Nephron progenitor cell (in vitro differentiated cells): Measurements from ENCODE around the gene AJAP1.
A peak's percentile ranks its signal among the peaks of the same experiment; 100 is the strongest.

ENCODE experiments used
- DNase-seq: peaks from one replicate; pipeline ENCODE4 v3.0.0; 2021
- H3K27ac Mint-ChIP-seq: 2 replicates; pipeline ENCODE4 v1.8.0; 2021; ENCODE audit warnings: mild to moderate bottlenecking, moderate library complexity, mixed read lengths
- H3K27me3 Mint-ChIP-seq: 2 replicates; pipeline ENCODE4 v1.8.0; 2021; ENCODE audit warnings: mild to moderate bottlenecking, low read depth, mixed read lengths; ENCODE audit not compliant: poor library complexity
- H3K36me3 Mint-ChIP-seq: 2 replicates; pipeline ENCODE4 v1.8.0; 2021; ENCODE audit warnings: low read depth, mixed read lengths
- H3K4me1 Mint-ChIP-seq: 2 replicates; pipeline ENCODE4 v1.8.0; 2021; ENCODE audit warnings: mixed read lengths
- H3K4me3 Mint-ChIP-seq: 2 replicates; pipeline ENCODE4 v1.8.0; 2021; ENCODE audit warnings: mild to moderate bottlenecking, moderate library complexity, mixed read lengths
- H3K9me3 Mint-ChIP-seq: 2 replicates; pipeline ENCODE4 v1.8.0; 2021; ENCODE audit warnings: mild to moderate bottlenecking, moderate library complexity, mixed read lengths
- TF ChIP-seq, protein P1 (sequence below): fragments of 200-600 bp; sonication (generic); IDR thresholded peaks from 2 replicates; pipeline ENCODE4 v1.5.0; 2021; ENCODE audit warnings: antibody characterized with exemption

The AJAP1 gene

DNA sequence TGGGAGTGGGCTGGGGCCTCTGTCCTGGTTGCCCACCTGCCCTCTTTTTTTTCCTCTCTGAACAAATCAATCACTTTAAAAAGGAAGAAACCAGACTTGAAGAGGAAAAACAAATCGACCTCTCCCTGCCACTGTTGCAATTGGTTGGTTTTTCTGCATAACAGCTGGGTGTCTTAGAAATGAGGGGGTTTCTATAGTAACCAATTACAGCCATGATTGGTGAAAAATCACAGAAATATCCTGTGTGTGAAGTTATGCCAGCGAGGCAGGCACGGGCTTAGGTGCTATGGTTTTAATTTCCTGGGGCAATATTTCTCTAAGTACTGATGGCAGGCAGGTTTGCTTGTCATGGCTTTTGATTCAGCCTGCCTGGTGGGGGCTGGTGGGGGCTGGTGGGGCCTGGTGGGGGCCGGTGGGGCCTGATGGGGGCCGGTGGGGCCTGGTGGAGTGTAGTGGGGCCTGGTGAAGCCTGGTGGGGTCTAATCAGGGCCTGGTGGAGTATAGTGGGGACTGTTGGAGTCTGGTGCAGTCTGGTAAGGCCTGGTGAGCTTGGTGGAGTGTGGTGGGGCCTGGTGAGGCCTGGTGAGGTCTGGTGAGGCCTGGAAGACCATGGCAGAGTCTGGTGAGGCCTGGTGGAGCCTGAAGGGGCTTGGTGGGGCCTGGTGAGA, 54.6 kb downstream of the AJAP1 start:
- peaks cover 18% of the 10 kb centered on the region for H3K27me3 Mint-ChIP-seq

DNA sequence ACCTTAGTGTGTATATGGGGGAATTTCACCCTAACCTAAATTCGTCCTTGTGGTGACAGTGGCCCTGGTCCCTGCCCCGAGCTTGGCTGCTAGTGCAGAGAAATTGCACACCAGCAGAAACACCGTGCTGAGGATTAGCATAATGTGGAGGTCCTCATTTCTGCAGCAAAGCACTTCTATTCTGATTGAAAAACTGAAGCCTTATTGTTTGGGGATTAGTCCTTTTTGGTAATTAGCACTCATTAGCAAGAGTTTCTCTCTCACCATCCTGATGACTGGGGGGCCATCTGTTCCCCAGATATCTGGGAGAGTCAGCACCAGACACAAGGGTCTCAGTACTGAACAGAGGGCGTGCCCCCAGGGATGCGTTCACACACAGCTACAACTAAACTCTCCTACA, 55.2 kb downstream of the AJAP1 start:
- no peaks in the 10 kb centered on the region for H3K36me3 Mint-ChIP-seq
- H3K4me1 Mint-ChIP-seq: peaks cover 52% of the 10 kb centered on the region
- TF ChIP-seq, protein P1, sequence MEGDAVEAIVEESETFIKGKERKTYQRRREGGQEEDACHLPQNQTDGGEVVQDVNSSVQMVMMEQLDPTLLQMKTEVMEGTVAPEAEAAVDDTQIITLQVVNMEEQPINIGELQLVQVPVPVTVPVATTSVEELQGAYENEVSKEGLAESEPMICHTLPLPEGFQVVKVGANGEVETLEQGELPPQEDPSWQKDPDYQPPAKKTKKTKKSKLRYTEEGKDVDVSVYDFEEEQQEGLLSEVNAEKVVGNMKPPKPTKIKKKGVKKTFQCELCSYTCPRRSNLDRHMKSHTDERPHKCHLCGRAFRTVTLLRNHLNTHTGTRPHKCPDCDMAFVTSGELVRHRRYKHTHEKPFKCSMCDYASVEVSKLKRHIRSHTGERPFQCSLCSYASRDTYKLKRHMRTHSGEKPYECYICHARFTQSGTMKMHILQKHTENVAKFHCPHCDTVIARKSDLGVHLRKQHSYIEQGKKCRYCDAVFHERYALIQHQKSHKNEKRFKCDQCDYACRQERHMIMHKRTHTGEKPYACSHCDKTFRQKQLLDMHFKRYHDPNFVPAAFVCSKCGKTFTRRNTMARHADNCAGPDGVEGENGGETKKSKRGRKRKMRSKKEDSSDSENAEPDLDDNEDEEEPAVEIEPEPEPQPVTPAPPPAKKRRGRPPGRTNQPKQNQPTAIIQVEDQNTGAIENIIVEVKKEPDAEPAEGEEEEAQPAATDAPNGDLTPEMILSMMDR: no peak
- no peak overlapping the region for H3K27ac Mint-ChIP-seq
- peaks cover 24% of the 10 kb centered on the region for H3K27me3 Mint-ChIP-seq
- H3K9me3 Mint-ChIP-seq: peaks cover 5% of the 10 kb centered on the region
- no peak for DNase-seq
- peak overlapping the region; percentile 1 for H3K4me3 Mint-ChIP-seq

More for the DNA sequence above, 54.6 kb downstream of the AJAP1 start:
- H3K36me3 Mint-ChIP-seq: no peaks in the 10 kb centered on the region
- no peak for DNase-seq
- H3K9me3 Mint-ChIP-seq: no peaks in the 10 kb centered on the region
- no peak overlapping the region for H3K4me3 Mint-ChIP-seq
- TF ChIP-seq, protein P1: no peak
- H3K27ac Mint-ChIP-seq: peak overlapping the region; percentile 20
- peaks cover 47% of the 10 kb centered on the region for H3K4me1 Mint-ChIP-seq

DNA sequence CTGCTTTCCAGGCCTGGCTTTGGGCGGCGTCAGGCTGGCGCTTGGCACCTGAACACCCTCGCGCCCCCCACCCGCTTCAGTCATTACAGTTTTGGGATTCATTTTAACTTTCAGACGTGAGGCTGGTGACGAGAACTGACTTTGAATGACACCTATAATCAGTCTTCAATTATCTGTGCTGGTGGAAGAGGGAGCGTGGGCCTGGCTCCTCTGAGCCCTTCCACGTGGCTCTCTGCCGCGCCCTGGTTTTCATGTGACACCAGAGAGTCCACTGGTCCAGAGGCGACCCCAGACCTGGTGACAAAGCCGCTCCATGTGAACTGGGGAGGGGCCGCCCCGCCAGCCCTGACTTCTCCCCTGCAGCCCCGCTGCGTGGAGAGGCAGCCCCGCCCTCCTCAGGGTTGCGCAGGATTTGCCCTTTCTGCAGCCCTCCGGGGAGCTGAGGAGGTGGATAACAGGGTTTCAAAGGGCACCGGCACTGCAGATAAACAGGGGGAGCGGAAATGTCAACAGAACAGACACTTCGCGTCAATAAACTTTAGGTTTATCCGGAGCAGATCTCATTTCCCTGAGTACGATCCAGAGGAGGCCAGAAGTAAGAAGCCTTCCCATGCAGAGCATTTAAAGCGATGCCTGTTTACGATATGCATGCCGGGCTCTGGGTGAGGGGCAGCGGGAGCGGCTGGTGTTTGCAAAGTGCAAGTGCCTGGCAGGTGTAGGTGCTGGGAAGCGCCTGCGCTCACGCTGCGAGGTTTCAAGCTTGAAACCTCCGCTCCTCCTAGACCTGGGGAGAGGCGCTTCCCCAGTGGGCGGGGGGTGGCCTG, 56.4 kb downstream of the AJAP1 start:
- H3K27me3 Mint-ChIP-seq: peaks cover 25% of the 10 kb centered on the region
- no peaks in the 10 kb centered on the region for H3K36me3 Mint-ChIP-seq
- H3K4me3 Mint-ChIP-seq: peak overlapping the region; percentile 71
- no peak overlapping the region for H3K27ac Mint-ChIP-seq
- TF ChIP-seq, protein P1: no peak
- DNase-seq: peak; percentile 43
- H3K4me1 Mint-ChIP-seq: peaks cover 52% of the 10 kb centered on the region
- H3K9me3 Mint-ChIP-seq: peaks cover 14% of the 10 kb centered on the region

DNA sequence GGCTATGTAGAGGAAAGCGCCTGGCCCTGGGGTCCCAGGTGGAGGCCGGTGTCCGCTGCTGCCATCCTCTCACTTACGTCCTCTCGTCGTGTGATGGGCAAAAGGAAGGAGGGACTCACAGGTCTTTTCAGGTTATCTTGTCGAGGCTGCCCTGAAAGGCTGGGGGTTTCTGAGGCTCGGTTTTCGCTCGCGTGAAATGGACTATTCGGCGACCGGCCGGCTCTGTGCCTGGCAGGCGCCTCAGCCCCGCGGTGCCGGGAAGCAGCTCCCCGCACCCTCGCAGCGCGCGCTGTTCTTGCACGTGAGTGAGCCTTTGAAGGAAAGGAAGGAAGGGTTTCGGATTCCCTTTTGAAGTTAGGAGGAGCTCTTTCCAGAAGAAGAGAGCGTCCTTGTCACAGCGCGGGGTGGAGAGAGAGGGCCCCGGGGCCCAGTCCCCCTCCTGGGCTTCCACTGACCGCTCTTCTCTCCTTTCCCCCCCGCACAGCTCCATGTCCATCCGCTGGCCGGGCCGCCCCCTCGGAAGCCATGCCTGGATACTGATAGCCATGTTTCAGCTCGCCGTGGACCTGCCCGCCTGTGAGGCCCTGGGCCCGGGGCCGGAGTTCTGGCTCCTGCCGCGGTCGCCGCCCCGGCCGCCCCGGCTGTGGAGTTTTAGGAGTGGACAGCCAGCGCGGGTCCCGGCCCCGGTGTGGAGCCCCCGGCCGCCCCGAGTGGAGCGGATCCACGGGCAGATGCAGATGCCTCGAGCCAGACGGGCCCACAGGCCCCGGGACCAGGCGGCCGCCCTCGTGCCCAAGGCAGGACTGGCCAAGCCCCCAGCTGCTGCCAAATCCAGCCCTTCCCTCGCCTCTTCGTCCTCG, 57.2 kb downstream of the AJAP1 start:
- peaks cover 25% of the 10 kb centered on the region for H3K27me3 Mint-ChIP-seq
- H3K9me3 Mint-ChIP-seq: peaks cover 21% of the 10 kb centered on the region
- H3K27ac Mint-ChIP-seq: no peak overlapping the region
- peaks cover 52% of the 10 kb centered on the region for H3K4me1 Mint-ChIP-seq
- H3K4me3 Mint-ChIP-seq: peak overlapping the region; percentile 71
- DNase-seq: peak; percentile 43
- TF ChIP-seq, protein P1: no peak
- peaks cover 6% of the 10 kb centered on the region for H3K36me3 Mint-ChIP-seq

DNA sequence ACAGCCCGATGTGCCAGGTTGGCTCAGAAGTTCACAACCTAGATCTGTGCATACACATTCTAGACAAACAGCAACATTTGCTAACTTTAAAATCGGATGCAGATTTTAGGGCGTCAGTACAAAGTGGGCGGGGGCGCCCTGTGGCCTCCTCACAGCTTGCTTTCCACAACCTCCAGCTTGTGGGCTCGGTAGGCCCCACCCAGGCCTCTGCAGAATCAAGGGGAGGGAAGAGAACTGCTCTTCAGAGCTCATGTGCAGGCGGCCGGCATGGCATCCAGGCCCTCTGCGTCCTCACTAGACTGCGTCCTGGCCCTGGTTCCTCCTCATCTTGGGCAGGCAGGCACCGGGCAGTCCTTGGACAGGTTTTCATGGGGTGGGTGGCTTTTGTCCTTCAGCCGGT, 59.3 kb downstream of the AJAP1 start:
- H3K4me3 Mint-ChIP-seq: no peak overlapping the region
- no peak overlapping the region for H3K27ac Mint-ChIP-seq
- H3K36me3 Mint-ChIP-seq: peaks cover 6% of the 10 kb centered on the region
- H3K4me1 Mint-ChIP-seq: peaks cover 42% of the 10 kb centered on the region
- peaks cover 22% of the 10 kb centered on the region for H3K9me3 Mint-ChIP-seq
- TF ChIP-seq, protein P1: no peak
- peaks cover 20% of the 10 kb centered on the region for H3K27me3 Mint-ChIP-seq
- no peak for DNase-seq
